Measurements from ENCODE around the gene TTC9.

TTC9 gene

DNA sequence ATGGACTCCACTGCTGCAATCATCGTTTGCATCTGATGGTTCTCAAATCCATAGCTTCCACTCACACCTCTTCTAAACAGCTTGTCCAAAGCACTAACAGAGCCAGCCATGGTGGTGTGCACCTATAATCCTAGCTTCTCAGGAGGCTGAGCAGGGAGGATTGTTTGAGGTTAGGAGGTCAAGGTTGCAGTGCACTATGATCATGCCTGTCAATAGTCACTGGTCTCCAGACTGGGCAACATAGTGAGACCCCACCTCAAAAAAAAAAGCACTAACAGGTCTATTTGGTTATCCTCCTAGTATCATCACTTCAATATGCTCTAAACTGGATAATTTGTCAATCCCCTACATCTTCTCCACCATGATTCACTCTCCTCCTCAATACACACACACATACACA, 63.2 kb downstream of the TTC9 start:
- Histone ChIP-seq H3K36me3 (no peaks in the 10 kb centered on the region), H3K4me3 (ENCODE audit: low read depth, low read length) (no peak overlapping the region), H3K4me1 (no peaks in the 10 kb centered on the region), H3K9me3 (no peaks in the 10 kb centered on the region), H3K27me3 (no peaks in the 10 kb centered on the region)
- DNase-seq, result no peak
- TF ChIP-seq, protein P1, sequence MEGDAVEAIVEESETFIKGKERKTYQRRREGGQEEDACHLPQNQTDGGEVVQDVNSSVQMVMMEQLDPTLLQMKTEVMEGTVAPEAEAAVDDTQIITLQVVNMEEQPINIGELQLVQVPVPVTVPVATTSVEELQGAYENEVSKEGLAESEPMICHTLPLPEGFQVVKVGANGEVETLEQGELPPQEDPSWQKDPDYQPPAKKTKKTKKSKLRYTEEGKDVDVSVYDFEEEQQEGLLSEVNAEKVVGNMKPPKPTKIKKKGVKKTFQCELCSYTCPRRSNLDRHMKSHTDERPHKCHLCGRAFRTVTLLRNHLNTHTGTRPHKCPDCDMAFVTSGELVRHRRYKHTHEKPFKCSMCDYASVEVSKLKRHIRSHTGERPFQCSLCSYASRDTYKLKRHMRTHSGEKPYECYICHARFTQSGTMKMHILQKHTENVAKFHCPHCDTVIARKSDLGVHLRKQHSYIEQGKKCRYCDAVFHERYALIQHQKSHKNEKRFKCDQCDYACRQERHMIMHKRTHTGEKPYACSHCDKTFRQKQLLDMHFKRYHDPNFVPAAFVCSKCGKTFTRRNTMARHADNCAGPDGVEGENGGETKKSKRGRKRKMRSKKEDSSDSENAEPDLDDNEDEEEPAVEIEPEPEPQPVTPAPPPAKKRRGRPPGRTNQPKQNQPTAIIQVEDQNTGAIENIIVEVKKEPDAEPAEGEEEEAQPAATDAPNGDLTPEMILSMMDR (IDR thresholded peaks at IDR 0.05; ENCODE audit: low read depth, low read length), result no peak

DNA sequence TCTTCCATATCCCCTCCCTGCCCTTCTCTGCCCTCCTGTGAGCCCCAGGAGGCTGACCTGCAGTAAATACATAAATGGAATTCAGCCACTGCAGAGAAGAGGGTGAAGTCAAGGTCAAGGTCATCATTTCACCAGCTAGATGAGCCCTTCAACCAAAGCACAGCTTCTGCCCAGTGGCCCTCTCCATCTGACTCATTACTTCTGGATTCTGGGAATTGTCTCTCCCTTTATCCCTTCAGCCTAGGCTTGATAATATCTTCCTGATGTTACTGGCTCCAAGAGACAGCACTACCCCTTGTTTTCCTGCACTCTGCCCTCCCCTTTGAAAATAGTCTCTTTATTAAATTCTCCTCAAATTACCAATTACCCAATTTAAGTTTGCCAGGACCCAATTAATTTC, 64.5 kb downstream of the TTC9 start:
- TF ChIP-seq, protein P1 (IDR thresholded peaks at IDR 0.05; ENCODE audit: low read depth, low read length), result no peak
- no peaks in the 10 kb centered on the region for H3K4me1 ChIP-seq
- H3K36me3 ChIP-seq, result no peaks in the 10 kb centered on the region
- no peaks in the 10 kb centered on the region for H3K27me3 ChIP-seq
- H3K4me3 ChIP-seq (ENCODE audit: low read depth, low read length), result no peak overlapping the region
- H3K9me3 ChIP-seq, result no peaks in the 10 kb centered on the region
- DNase-seq, result no peak

- Histone ChIP-seq H3K27me3 (no peaks in the 10 kb centered on the region), H3K4me1 (no peaks in the 10 kb centered on the region), H3K36me3 (no peaks in the 10 kb centered on the region), H3K4me3 (ENCODE audit: low read depth, low read length) (no peak overlapping the region), H3K9me3 (no peaks in the 10 kb centered on the region)
- TF ChIP-seq, protein P1 (IDR thresholded peaks at IDR 0.05; ENCODE audit: low read depth, low read length), result no peak
- no peak for DNase-seq
These were observed 65.7 kb downstream of the TTC9 start for GRCh38 chr14:70707138-70708038.

- Histone ChIP-seq H3K4me3 (ENCODE audit: low read depth, low read length) (no peak overlapping the region), H3K9me3 (no peaks in the 10 kb centered on the region), H3K27me3 (no peaks in the 10 kb centered on the region), H3K4me1 (no peaks in the 10 kb centered on the region), H3K36me3 (no peaks in the 10 kb centered on the region)
- no peak for DNase-seq
- TF ChIP-seq, protein P1 (IDR thresholded peaks at IDR 0.05; ENCODE audit: low read depth, low read length), result no peak
These were observed 67.2 kb downstream of the TTC9 start for GRCh38 chr14:70708717-70709570.

- H3K9me3 ChIP-seq, result no peaks in the 10 kb centered on the region
- no peak for DNase-seq
- H3K4me3 ChIP-seq (ENCODE audit: low read depth, low read length), result no peak overlapping the region
These were observed 68.1 kb downstream of the TTC9 start for GRCh38 chr14:70709726-70710382.

More at GRCh38 chr14:70709726-70710382, 68.1 kb downstream of the TTC9 start:
- TF ChIP-seq, protein P1 (IDR thresholded peaks at IDR 0.05; ENCODE audit: low read depth, low read length), result no peak
- peaks cover under 1% of the 10 kb centered on the region; the same call in 1 of the 2 replicates for H3K27me3 ChIP-seq
- H3K4me1 ChIP-seq, result no peaks in the 10 kb centered on the region
- no peaks in the 10 kb centered on the region for H3K36me3 ChIP-seq
